Activated CD8-positive, alpha-beta T cell treated with anti-CD3 and anti-CD28 coated beads, Interleukin-2, amount 10 ng/mL, durations not matched to agents 7 days and 5 days (primary cell): ENCODE results near the gene CAV1. TPM values are rescaled to one million over a fixed set of nuclear protein-coding genes. Genes with fewer than 3 reads are reported as not detected.

Source experiments
- ATAC-seq: fragments of 150-1000 bp; cut with Tn5 transposase; one replicate; pipeline ENCODE4 v1.10.0; 2021; ENCODE audit warnings: moderate library complexity
- CTCF ChIA-PET: fragments of 350-600 bp; sonication (Branson Sonifier 250); formaldehyde crosslinking; loops from one replicate; lab custom pipeline; 2021; ENCODE audit warnings: antibody characterized with exemption; lab: Charles Lee
- POLR2A ChIA-PET: fragments of 350-600 bp; sonication (Branson Sonifier 250); formaldehyde crosslinking; loops from one replicate; lab custom pipeline; 2021; ENCODE audit warnings: antibody characterized with exemption; lab: Charles Lee
- DNase-seq: peaks from one replicate; pipeline ENCODE4 v3.0.0-alpha.2; 2020
- H3K27ac Mint-ChIP-seq: one replicate; pipeline ENCODE4 v1.8.0; 2021; ENCODE audit warnings: mild to moderate bottlenecking, mixed read lengths
- H3K27me3 Mint-ChIP-seq: one replicate; pipeline ENCODE4 v1.8.0; 2021; ENCODE audit warnings: low read depth, mixed read lengths
- H3K36me3 Mint-ChIP-seq: one replicate; pipeline ENCODE4 v1.8.0; 2021; ENCODE audit warnings: low read depth, mixed read lengths
- H3K4me1 Mint-ChIP-seq: one replicate; pipeline ENCODE4 v1.8.0; 2021; ENCODE audit warnings: low read depth, mixed read lengths
- H3K4me3 Mint-ChIP-seq: one replicate; pipeline ENCODE4 v1.8.0; 2021; ENCODE audit warnings: mild to moderate bottlenecking, mixed read lengths
- H3K9me3 Mint-ChIP-seq: one replicate; pipeline ENCODE4 v1.8.0; 2022; ENCODE audit warnings: mixed read lengths; ENCODE audit not compliant: insufficient read depth
- total RNA-seq, 2 experiments: library from RNA; stranded (reverse); gene quantifications; one replicate each; pipeline ENCODE4 v1.2.3, GENCODE V29; 2021

Gene CAV1
- total RNA-seq, 2 experiments from 2014 or later = not detected

- no peak overlapping the region for H3K4me3 Mint-ChIP-seq
- DNase-seq (no peak), ATAC-seq (no peak)
- no peaks in the 10 kb centered on the region for H3K9me3 Mint-ChIP-seq
- H3K27ac Mint-ChIP-seq = no peak overlapping the region
- POLR2A ChIA-PET = no interaction called here
- H3K36me3 Mint-ChIP-seq = no peaks in the 10 kb centered on the region
- H3K4me1 Mint-ChIP-seq = no peaks in the 10 kb centered on the region
- CTCF ChIA-PET = interaction anchor here (0.9 kb wide), 1 partner anchor 16 kb away, joined by 7 read pairs; no protein-coding TSS in a partner anchor
- H3K27me3 Mint-ChIP-seq = peaks cover 14% of the 10 kb centered on the region
Measured at GRCh38 chr7:116607299-116607698, 82.5 kb downstream of the CAV1 start.

- DNase-seq (no peak), ATAC-seq (no peak)
- ChIA-PET CTCF (no interaction called here), POLR2A (no interaction called here)
- Mint-ChIP-seq H3K36me3 (no peaks in the 10 kb centered on the region), H3K4me1 (no peaks in the 10 kb centered on the region), H3K4me3 (no peak overlapping the region), H3K27me3 (peaks cover 27% of the 10 kb centered on the region), H3K9me3 (no peaks in the 10 kb centered on the region), H3K27ac (no peak overlapping the region)
Measured at GRCh38 chr7:116610210-116610609, 85.4 kb downstream of the CAV1 start.

- CTCF ChIA-PET = no interaction called here
- H3K27me3 Mint-ChIP-seq = peaks cover 27% of the 10 kb centered on the region
- H3K4me1 Mint-ChIP-seq = no peaks in the 10 kb centered on the region
Measured at GRCh38 chr7:116610721-116611120, 85.9 kb downstream of the CAV1 start.

More at GRCh38 chr7:116610721-116611120, 85.9 kb downstream of the CAV1 start:
- ATAC-seq (no peak), DNase-seq (no peak)
- H3K27ac Mint-ChIP-seq = no peak overlapping the region
- H3K4me3 Mint-ChIP-seq = no peak overlapping the region
- POLR2A ChIA-PET = no interaction called here
- no peaks in the 10 kb centered on the region for H3K9me3 Mint-ChIP-seq
- no peaks in the 10 kb centered on the region for H3K36me3 Mint-ChIP-seq

Other genes with a start within 250 kb of the CAV1 start
- gene CAV2, start 25.3 kb upstream of the CAV1 start, total RNA-seq = not detected
- not detected for gene MET, start 147.2 kb downstream of the CAV1 start, total RNA-seq